GM12878 (cell line): ENCODE data around the gene ZSWIM6. TPM values are rescaled to one million over a fixed set of nuclear protein-coding genes. Genes with fewer than 3 reads are reported as not detected.

Experiments used
- HDAC2 ChIP-seq: fragments of 200-600 bp; sonication (generic); IDR thresholded peaks from 2 replicates; pipeline ENCODE4 v1.6.1; 2017
- polyA plus RNA-seq, 11 experiments: library from polyadenylated mRNA; depleted of rRNA in 4 of 11; unstranded in 6 of 11; stranded (reverse) in 5 of 11; fragments of >200 nt; fragmentation: Nextera tagmentation in 4 of 11; fragmentation: Illumina TruSeq in 1 of 11; extraction: Ambion mirVana in 4 of 11; extraction: Trizol in 1 of 11; gene quantifications; 1 replicate in 1 of 11; 2 replicates in 10 of 11; pipeline versions ENCODE4 v1.2.1 to v1.2.3, GENCODE V29; 2011 to 2016; ENCODE audit warnings: inconsistent platforms in 2 of 11, missing spikeins in 2 of 11, low read depth in 1 of 11
- total RNA-seq, 4 experiments: library from RNA; depleted of rRNA in 3 of 4; stranded (reverse); fragments of >200 nt in 3 of 4; fragmentation: Illumina TruSeq in 1 of 4; extraction: Trizol in 1 of 4; gene quantifications; 2 replicates each; pipeline versions ENCODE4 v1.2.1 to v1.2.3, GENCODE V29; 2013 to 2021

ZSWIM6 gene
- total and polyA plus RNA-seq, 10 of the 15 experiments (the other 5 are each of a cell fraction or from before 2014, with no cell fraction given): 0.53 to 6.2 (median 3.4) TPM

- TF ChIP-seq HDAC2: no peak
Observed at GRCh38 chr5:61595426-61595825, 263.4 kb downstream of the ZSWIM6 start (continued).

Other genes with a start within 250 kb of the ZSWIM6 start
- gene SMIM15, start 169.8 kb upstream of the ZSWIM6 start, total RNA-seq (2014; rRNA removed): 54.4 and 59.3 TPM in 2 replicates
- gene SMIM15, start 169.8 kb upstream of the ZSWIM6 start, total RNA-seq (2014; rRNA removed; fragmentation: Illumina TruSeq; extraction: Trizol): 45.1 and 46.1 TPM in 2 replicates
- gene SMIM15, start 169.8 kb upstream of the ZSWIM6 start, total RNA-seq (2021): 60.9 and 64.3 TPM in 2 replicates
- gene SMIM15, start 169.8 kb upstream of the ZSWIM6 start, polyA plus RNA-seq (2011; rRNA removed): 47.1 and 59.3 TPM in 2 replicates
- gene SMIM15, start 169.8 kb upstream of the ZSWIM6 start, polyA plus RNA-seq (2014; fragmentation: Illumina TruSeq; extraction: Trizol): 83.3 and 106 TPM in 2 replicates
- 10 to 100 TPM; 13.8 to 18.7 TPM for gene SMIM15, start 169.8 kb upstream of the ZSWIM6 start, polyA plus RNA-seq (2014; fragmentation: Nextera tagmentation; extraction: Ambion mirVana)
- 49.4 and 53.5 TPM in 2 replicates for gene SMIM15, start 169.8 kb upstream of the ZSWIM6 start, polyA plus RNA-seq (2014; rRNA removed)
- gene SMIM15, start 169.8 kb upstream of the ZSWIM6 start, polyA plus RNA-seq (2016; fragmentation: Nextera tagmentation; extraction: Ambion mirVana): 10 to 100 TPM; 73.7 to 74.7 TPM